A673 (cell line): ENCODE measurements around the gene KCND3. TPM values are rescaled to one million over a fixed set of nuclear protein-coding genes. Genes with fewer than 3 reads are reported as not detected.

Experiments
- BruUV-seq: library from RNA; stranded (reverse); fragments of 400-500 nt; replicated peaks from 2 replicates; lab custom pipeline; 2021; lab: Mats Ljungman, UMichigan
- CTCF ChIA-PET: fragments of 300-600 bp; sonication (Branson Sonifier 250); formaldehyde crosslinking; loops from one replicate; lab custom pipeline; 2022; ENCODE audit warnings: antibody characterized with exemption; lab: Charles Lee
- POLR2A ChIA-PET: fragments of 300-600 bp; sonication (Branson Sonifier 250); formaldehyde crosslinking; loops from one replicate; lab custom pipeline; 2022; ENCODE audit warnings: antibody characterized with exemption; ENCODE audit not compliant: low non-redundant PET; lab: Charles Lee
- DNase-seq: peaks from one replicate; pipeline ENCODE4 v3.0.0-alpha.2; 2015; ENCODE audit warnings: low spot score
- H3K27ac ChIP-seq: fragments of 200-600 bp; sonication (generic); 2 replicates; pipeline ENCODE4 v1.5.1; 2016; ENCODE audit warnings: mixed run types, low read depth, mild to moderate bottlenecking, mixed read lengths, antibody characterized with exemption, low read length; ENCODE audit not compliant: poor library complexity, severe bottlenecking
- H3K27me3 ChIP-seq: fragments of 200-600 bp; sonication (generic); replicated peaks from 2 replicates; pipeline ENCODE4 v1.6.1; 2017; ENCODE audit warnings: mixed run types, low read depth, mild to moderate bottlenecking, mixed read lengths, antibody characterized with exemption, low read length; ENCODE audit not compliant: insufficient read depth, poor library complexity
- H3K36me3 ChIP-seq: fragments of 200-600 bp; sonication (generic); 2 replicates; pipeline ENCODE4 v1.6.1; 2016; ENCODE audit warnings: mixed run types, mild to moderate bottlenecking, mixed read lengths, antibody characterized with exemption, low read length; ENCODE audit not compliant: insufficient read depth, poor library complexity, severe bottlenecking
- H3K4me1 ChIP-seq: fragments of 200-600 bp; sonication (generic); 2 replicates; pipeline ENCODE4 v1.6.1; 2017; ENCODE audit warnings: mixed run types, mild to moderate bottlenecking, mixed read lengths, antibody characterized with exemption, low read length; ENCODE audit not compliant: insufficient read depth, poor library complexity, severe bottlenecking
- H3K4me3 ChIP-seq: fragments of 200-600 bp; sonication (generic); 2 replicates; pipeline ENCODE4 v1.5.1; 2016; ENCODE audit warnings: low read depth, mixed run types, mild to moderate bottlenecking, mixed read lengths, low read length; ENCODE audit not compliant: poor library complexity, severe bottlenecking
- H3K9me3 ChIP-seq: fragments of 200-600 bp; sonication (generic); 2 replicates; pipeline ENCODE4 v1.6.1; 2016; ENCODE audit warnings: mixed run types, low read depth, mild to moderate bottlenecking, mixed read lengths, antibody characterized with exemption, low read length; ENCODE audit not compliant: poor library complexity, severe bottlenecking
- EZH2 ChIP-seq: fragments of 200-600 bp; sonication (generic); IDR thresholded peaks from 2 replicates; pipeline ENCODE4 v1.6.1; 2017; ENCODE audit warnings: borderline replicate concordance, low read depth, mild to moderate bottlenecking, mixed read lengths, antibody characterized with exemption, low read length; ENCODE audit not compliant: poor library complexity, severe bottlenecking
- intact Hi-C: fragments of 100-400 bp; cut with micrococcal nuclease; formaldehyde crosslinking; loops from one replicate; pipeline ENCODE4 v1.10.0; 2022; ENCODE audit not compliant: unreplicated experiment
- total RNA-seq: library from RNA; stranded (reverse); gene quantifications from 2 replicates; pipeline ENCODE4 v1.2.3, GENCODE V29; 2021
- TF ChIP-seq, protein P1 (sequence below): fragments of 300-800, 200-600 bp; sonication (generic); conservative IDR thresholded peaks from 2 replicates; pipeline ENCODE4 v1.5.1; 2017; ENCODE audit warnings: low read depth, mild to moderate bottlenecking, antibody characterized with exemption, low read length, moderate library complexity, mixed read lengths

Gene KCND3
- total RNA-seq, 1 experiment from 2014 or later = not detected

DNA sequence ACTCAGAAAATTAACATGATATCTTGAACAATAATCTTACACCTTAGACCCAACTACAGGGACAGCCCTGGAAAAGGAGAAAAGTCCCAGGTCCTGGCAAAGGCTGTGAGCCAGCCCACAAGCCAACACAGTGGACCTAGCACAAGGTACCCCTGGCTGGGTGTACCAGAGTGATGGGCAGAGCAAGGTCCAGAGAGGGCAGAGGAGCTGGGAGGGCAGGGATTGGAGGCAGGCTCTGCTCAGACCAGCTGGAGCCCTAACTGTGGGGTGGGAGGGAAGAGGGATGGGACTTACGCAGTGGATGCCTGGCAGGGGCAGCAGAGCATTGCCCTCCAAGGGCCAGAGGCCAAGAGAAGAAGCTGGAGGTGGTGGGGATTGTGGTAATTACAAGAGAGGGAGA lies 101.6 kb downstream of the KCND3 start:
- DNase-seq = no peak
- ChIA-PET CTCF (no interaction called here), POLR2A (no interaction called here)
- Histone ChIP-seq H3K27ac (no peak overlapping the region), H3K27me3 (peaks cover 14% of the 10 kb centered on the region), H3K9me3 (no peaks in the 10 kb centered on the region), H3K4me1 (no peaks in the 10 kb centered on the region), H3K4me3 (no peak overlapping the region), H3K36me3 (no peaks in the 10 kb centered on the region)
- TF ChIP-seq, protein P1, sequence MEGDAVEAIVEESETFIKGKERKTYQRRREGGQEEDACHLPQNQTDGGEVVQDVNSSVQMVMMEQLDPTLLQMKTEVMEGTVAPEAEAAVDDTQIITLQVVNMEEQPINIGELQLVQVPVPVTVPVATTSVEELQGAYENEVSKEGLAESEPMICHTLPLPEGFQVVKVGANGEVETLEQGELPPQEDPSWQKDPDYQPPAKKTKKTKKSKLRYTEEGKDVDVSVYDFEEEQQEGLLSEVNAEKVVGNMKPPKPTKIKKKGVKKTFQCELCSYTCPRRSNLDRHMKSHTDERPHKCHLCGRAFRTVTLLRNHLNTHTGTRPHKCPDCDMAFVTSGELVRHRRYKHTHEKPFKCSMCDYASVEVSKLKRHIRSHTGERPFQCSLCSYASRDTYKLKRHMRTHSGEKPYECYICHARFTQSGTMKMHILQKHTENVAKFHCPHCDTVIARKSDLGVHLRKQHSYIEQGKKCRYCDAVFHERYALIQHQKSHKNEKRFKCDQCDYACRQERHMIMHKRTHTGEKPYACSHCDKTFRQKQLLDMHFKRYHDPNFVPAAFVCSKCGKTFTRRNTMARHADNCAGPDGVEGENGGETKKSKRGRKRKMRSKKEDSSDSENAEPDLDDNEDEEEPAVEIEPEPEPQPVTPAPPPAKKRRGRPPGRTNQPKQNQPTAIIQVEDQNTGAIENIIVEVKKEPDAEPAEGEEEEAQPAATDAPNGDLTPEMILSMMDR = no peak
- no peak for TF ChIP-seq EZH2
- intact Hi-C loops = no loop called here
- no TSS peak for BruUV-seq

DNA sequence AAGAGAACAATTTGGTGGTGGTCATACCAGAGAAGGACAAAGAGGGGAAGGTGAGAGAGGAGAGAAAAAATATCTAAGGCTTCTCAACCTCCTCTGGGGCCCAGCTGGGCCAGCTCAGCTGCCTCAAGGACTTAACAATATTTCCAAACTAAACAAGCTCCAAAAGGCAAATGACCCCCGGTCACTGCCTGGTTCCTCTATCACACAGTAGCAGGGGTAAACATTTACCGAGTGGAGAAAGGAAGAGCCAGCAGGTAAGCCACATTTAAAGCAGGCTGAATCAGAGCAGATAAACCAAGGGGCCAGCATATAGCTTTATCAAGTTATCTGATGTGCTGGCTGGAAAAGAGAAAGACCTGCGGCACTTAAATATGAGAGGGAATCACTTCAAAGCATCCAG lies 102.1 kb downstream of the KCND3 start:
- no peaks in the 10 kb centered on the region for H3K36me3 ChIP-seq
- CTCF ChIA-PET = no interaction called here
- no peaks in the 10 kb centered on the region for H3K9me3 ChIP-seq
- POLR2A ChIA-PET = no interaction called here
- TF ChIP-seq, protein P1 = no peak
- no peak for TF ChIP-seq EZH2
- no TSS peak for BruUV-seq
- DNase-seq = no peak
- H3K4me1 ChIP-seq = no peaks in the 10 kb centered on the region
- peaks cover 14% of the 10 kb centered on the region for H3K27me3 ChIP-seq
- intact Hi-C loops = no loop called here
- no peak overlapping the region for H3K27ac ChIP-seq
- no peak overlapping the region for H3K4me3 ChIP-seq

- no TSS peak for BruUV-seq
- POLR2A ChIA-PET = no interaction called here
Observed at GRCh38 chr1:111886741-111887140, 102.7 kb downstream of the KCND3 start.

More at GRCh38 chr1:111886741-111887140, 102.7 kb downstream of the KCND3 start:
- H3K27ac ChIP-seq = no peak overlapping the region
- H3K9me3 ChIP-seq = no peaks in the 10 kb centered on the region
- no peaks in the 10 kb centered on the region for H3K4me1 ChIP-seq
- no peak for TF ChIP-seq EZH2
- TF ChIP-seq, protein P1 = no peak
- peaks cover 20% of the 10 kb centered on the region for H3K27me3 ChIP-seq
- H3K4me3 ChIP-seq = no peak overlapping the region
- intact Hi-C loops = no loop called here
- no peaks in the 10 kb centered on the region for H3K36me3 ChIP-seq
- DNase-seq = no peak
- CTCF ChIA-PET = no interaction called here
